Measurements from ENCODE around the gene TOMM6. TPM values are rescaled to one million over a fixed set of nuclear protein-coding genes. Genes with fewer than 3 reads are reported as not detected.

The TOMM6 gene
- total RNA-seq, 1 experiment from 2014 or later: 234 TPM

- H3K27me3 ChIP-seq (ENCODE audit: control insufficient read depth, insufficient read depth, low read length): no peaks in the 10 kb centered on the region
- H3K4me1 ChIP-seq (ENCODE audit: control insufficient read depth, insufficient read depth, low read length): peaks cover 5% of the 10 kb centered on the region
- POLR2A ChIA-PET: no interaction called here
- TF ChIP-seq SIN3A (IDR thresholded peaks at IDR 0.05; ENCODE audit: borderline replicate concordance, insufficient read depth, low read depth, low read length): no peak
- no peak for TF ChIP-seq REST (IDR thresholded peaks at IDR 0.05; ENCODE audit: insufficient read depth in 1 of 2, low read depth in 2 of 2, low read length in 1 of 2)
- no peak for TF ChIP-seq TCF7L2 (IDR thresholded peaks at IDR 0.05; ENCODE audit: low read depth, low read length)
- TF ChIP-seq POLR2AphosphoS5 (IDR thresholded peaks at IDR 0.05; ENCODE audit: low read depth, low read length): no peak
- no peak for TF ChIP-seq CTCF (IDR thresholded peaks at IDR 0.05)
- H3K9me3 ChIP-seq (ENCODE audit: control insufficient read depth, insufficient read depth, low read depth, low read length): no peaks in the 10 kb centered on the region
- BruUV-seq (replicated peaks): no TSS peak
- intact Hi-C loops (cut with micrococcal nuclease; ENCODE audit: unreplicated experiment): loop anchor here (5.0 kb wide), 1 partner anchor 173 kb away; no protein-coding TSS in a partner anchor
- no peak overlapping the region for H3K4me3 ChIP-seq (ENCODE audit: low read depth in 2 of 2, low read length in 2 of 2)
- CTCF ChIA-PET: interaction anchor here (1.3 kb wide), 1 partner anchor 81 kb away, joined by 3 read pairs; no protein-coding TSS in a partner anchor
- H3K36me3 ChIP-seq (ENCODE audit: control insufficient read depth, insufficient read depth, low read length): peaks cover 2% of the 10 kb centered on the region; the same call in 1 of the 2 replicates
- in situ Hi-C loops (cut with HindIII; ENCODE audit: low pct_unique_long_range_greater_than_20kb, low sequenced_read_pairs): no loop called here
- ATAC-seq (no peak), DNase-seq (ENCODE audit: low read depth, low spot score) (no peak)
- no peak overlapping the region for H3K27ac ChIP-seq (ENCODE audit: low read length)
Observed at GRCh38 chr6:41775293-41775882, 12.1 kb upstream of the TOMM6 start.

DNA sequence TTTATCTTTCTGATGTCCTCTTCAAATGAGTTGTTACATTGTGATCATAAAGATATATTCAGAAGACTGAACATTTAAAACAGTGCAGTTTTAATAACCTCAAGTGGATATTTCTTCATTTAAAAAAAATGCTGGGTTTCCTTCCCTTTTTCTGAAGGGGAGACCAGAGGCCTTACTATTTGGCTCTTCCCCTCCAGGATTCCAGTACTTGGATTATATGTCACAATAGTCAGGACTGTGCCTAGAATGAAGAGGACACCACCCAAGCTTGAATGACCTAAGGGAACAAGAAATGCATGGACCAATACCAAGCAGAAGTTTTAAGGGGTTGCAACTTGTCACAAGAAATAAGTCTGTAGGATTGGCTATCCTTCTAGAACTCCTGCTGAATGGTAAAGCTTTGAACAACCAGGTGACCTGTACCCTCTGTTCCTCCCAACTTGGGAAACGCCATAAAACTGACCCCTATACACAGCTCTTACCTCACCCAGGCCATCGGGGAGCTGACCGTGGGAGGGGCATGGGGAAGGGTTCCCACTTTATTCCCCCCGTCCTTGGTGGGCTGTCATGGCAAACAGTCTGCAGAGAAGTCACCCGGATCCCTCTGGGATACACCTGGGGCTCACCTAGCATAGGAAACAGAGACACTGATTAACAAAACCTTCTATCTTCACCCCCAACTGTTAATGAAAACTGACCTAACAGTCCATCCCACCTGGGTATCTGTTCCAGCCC lies 9.8 kb upstream of the TOMM6 start:
- DNase-seq (ENCODE audit: low read depth, low spot score) (no peak), ATAC-seq (no peak)
- Histone ChIP-seq H3K9me3 (ENCODE audit: control insufficient read depth, insufficient read depth, low read depth, low read length) (no peaks in the 10 kb centered on the region), H3K36me3 (ENCODE audit: control insufficient read depth, insufficient read depth, low read length) (peaks cover 2% of the 10 kb centered on the region; the same call in 1 of the 2 replicates), H3K27ac (ENCODE audit: low read length) (no peak overlapping the region), H3K4me1 (ENCODE audit: control insufficient read depth, insufficient read depth, low read length) (peaks cover 5% of the 10 kb centered on the region), H3K4me3 (ENCODE audit: low read depth in 2 of 2, low read length in 2 of 2) (no peak overlapping the region), H3K27me3 (ENCODE audit: control insufficient read depth, insufficient read depth, low read length) (no peaks in the 10 kb centered on the region)
- TF ChIP-seq CTCF (IDR thresholded peaks at IDR 0.05): no peak
- no peak for TF ChIP-seq TCF7L2 (IDR thresholded peaks at IDR 0.05; ENCODE audit: low read depth, low read length)
- TF ChIP-seq REST (IDR thresholded peaks at IDR 0.05; ENCODE audit: insufficient read depth in 1 of 2, low read depth in 2 of 2, low read length in 1 of 2): no peak
- TF ChIP-seq SIN3A (IDR thresholded peaks at IDR 0.05; ENCODE audit: borderline replicate concordance, insufficient read depth, low read depth, low read length): no peak
- TF ChIP-seq POLR2AphosphoS5 (IDR thresholded peaks at IDR 0.05; ENCODE audit: low read depth, low read length): no peak
- ChIA-PET CTCF (interaction anchor here (0.6 to 1.1 kb wide), 2 partner anchors 14 to 43 kb away, joined by 3 to 5 read pairs; no protein-coding TSS in a partner anchor), POLR2A (no interaction called here)
- BruUV-seq (replicated peaks): TSS peak; percentile 62
- intact Hi-C loops (cut with micrococcal nuclease; ENCODE audit: unreplicated experiment) (loop anchor here (5.0 kb wide), 1 partner anchor 175 kb away; no protein-coding TSS in a partner anchor), in situ Hi-C loops (cut with HindIII; ENCODE audit: low pct_unique_long_range_greater_than_20kb, low sequenced_read_pairs) (no loop called here)
